Effector memory CD4-positive, alpha-beta T cell (primary cell): ENCODE results near the gene ASTN2.

Experiments
- DNase-seq, 3 donors: peaks; one replicate each; pipeline ENCODE4 v3.0.0-alpha.2; 2020
- H3K27ac ChIP-seq: 2 replicates; pipeline ENCODE4 v1.7.0; 2013; ENCODE audit warnings: mild to moderate bottlenecking, low read length, moderate library complexity; ENCODE audit not compliant: insufficient read depth, poor library complexity, severe bottlenecking
- H3K27me3 ChIP-seq: replicated peaks from 2 replicates; pipeline ENCODE4 v1.7.0; 2013; ENCODE audit warnings: mild to moderate bottlenecking, low read length; ENCODE audit not compliant: insufficient read depth, control insufficient read depth, poor library complexity, severe bottlenecking
- H3K36me3 ChIP-seq: 2 replicates; pipeline ENCODE4 v1.7.0; 2013; ENCODE audit warnings: mild to moderate bottlenecking, low read length, moderate library complexity; ENCODE audit not compliant: control insufficient read depth, insufficient read depth
- H3K4me1 ChIP-seq: 2 replicates; pipeline ENCODE4 v1.7.0; 2013; ENCODE audit warnings: low read length, mild to moderate bottlenecking; ENCODE audit not compliant: control insufficient read depth, insufficient read depth, poor library complexity, severe bottlenecking
- H3K4me3 ChIP-seq: 2 replicates; pipeline ENCODE4 v1.7.0; 2013; ENCODE audit warnings: low read length, low read depth, mild to moderate bottlenecking; ENCODE audit not compliant: insufficient read depth, poor library complexity, severe bottlenecking
- H3K9me3 ChIP-seq: 2 replicates; pipeline ENCODE4 v1.7.0; 2013; ENCODE audit warnings: mild to moderate bottlenecking, low read length, moderate library complexity; ENCODE audit not compliant: control insufficient read depth

The ASTN2 gene

DNA sequence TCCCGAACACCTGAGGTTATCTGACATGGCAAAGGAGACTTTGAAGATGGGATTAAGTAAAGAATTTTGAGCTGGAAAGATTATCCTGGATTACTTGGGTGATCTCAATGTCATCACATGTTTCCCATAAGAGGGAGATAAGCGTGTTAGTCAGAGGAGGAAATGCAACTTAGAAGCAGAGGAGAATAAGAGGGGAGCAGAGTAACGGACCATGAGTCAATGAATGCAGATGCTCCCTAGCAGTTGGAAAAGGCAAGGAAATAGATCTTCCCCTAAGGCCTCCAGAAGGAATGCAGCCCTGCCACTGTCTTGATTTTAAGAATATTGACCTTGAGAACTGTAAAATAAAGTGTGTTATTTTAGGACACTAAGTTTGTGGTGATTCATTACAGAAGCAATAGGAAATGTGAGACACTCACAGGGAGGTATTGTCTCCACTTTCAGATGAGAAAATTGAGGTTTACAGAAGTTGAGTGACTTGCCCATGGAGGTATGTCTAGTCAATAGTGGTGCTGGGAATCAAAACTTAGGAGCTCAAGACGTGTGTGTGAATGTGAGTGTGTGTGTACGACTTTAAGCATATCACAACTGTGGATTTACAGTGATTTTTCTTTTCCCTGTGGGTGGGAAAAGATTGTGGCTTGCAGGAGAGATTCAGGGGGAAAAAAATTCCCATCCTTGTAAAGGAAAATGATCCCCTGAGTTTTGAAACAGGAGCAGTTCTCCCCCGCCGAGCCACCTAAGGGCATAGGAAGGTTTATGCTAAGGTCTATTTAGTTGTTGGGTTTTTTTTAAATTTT, 602.4 kb downstream of the ASTN2 start:
- no peak for DNase-seq
- Histone ChIP-seq H3K27me3 (no peaks in the 10 kb centered on the region), H3K36me3 (no peaks in the 10 kb centered on the region), H3K9me3 (no peaks in the 10 kb centered on the region), H3K27ac (no peak overlapping the region), H3K4me1 (no peaks in the 10 kb centered on the region), H3K4me3 (no peak overlapping the region)

DNA sequence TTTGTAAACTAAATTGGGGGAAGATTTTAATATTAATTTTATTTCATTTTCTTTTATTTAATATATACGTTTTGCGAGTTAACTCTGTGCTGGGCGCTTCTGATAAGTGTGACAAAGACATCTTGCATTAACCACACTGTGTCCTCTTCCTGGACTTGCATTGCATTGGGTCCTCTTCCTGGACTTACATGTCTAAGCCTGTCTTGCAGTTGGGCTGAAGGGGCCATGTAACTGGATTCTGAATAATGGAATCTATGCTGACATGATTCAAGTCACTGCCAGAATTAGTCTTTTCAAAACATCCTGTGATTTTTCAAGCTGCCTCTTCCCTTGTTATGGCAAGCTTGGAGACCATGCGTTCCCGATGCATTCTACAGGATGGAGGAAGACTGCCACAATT, 605.2 kb downstream of the ASTN2 start:
- H3K36me3 ChIP-seq: no peaks in the 10 kb centered on the region
- no peak for DNase-seq
- H3K27ac ChIP-seq: no peak overlapping the region
- no peak overlapping the region for H3K4me3 ChIP-seq
- H3K9me3 ChIP-seq: no peaks in the 10 kb centered on the region
- H3K4me1 ChIP-seq: no peaks in the 10 kb centered on the region
- H3K27me3 ChIP-seq: no peaks in the 10 kb centered on the region

DNA sequence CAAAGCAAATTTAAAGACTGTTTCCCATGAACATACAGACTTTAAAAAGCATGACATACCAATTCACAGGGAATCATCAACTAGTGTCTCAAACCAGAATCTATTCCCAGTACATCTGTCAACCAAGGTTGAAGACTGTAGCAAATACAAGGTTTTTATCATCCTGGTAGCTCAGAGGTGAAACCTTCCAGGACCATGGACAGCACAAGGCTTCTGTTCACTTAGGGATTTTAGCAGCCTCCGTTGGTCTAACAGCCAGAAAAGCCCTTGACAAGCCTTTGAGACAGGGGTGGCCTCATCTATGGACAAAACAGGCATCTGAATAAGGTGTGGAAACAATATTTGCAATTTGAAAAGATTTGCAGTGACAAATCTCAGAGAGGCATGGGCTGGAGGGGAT, 608.8 kb downstream of the ASTN2 start:
- no peaks in the 10 kb centered on the region for H3K4me1 ChIP-seq
- no peaks in the 10 kb centered on the region for H3K27me3 ChIP-seq
- no peak overlapping the region for H3K4me3 ChIP-seq
- DNase-seq: no peak
- H3K27ac ChIP-seq: no peak overlapping the region
- no peaks in the 10 kb centered on the region for H3K9me3 ChIP-seq
- H3K36me3 ChIP-seq: no peaks in the 10 kb centered on the region

DNA sequence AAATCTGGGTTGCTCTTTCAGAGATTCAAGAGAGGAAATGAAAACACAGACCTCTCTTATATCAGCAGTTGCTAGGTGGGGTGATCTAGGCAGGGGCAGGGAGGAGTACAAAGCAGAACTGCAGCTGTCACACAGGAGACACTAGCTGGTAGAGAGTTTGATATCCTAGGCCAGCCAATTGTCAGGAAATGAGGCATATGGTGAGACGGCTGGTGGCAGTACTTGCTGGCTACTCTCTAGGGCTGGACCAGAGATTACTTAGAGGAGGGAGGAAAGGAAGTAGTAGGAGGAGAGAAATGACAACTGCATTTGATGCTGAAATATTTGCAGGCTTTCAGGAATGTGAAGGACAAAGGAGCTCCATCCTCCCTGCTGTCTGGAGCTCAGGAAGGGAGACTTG, 614.0 kb downstream of the ASTN2 start:
- no peaks in the 10 kb centered on the region for H3K4me1 ChIP-seq
- no peak overlapping the region for H3K27ac ChIP-seq
- H3K4me3 ChIP-seq: no peak overlapping the region
- no peaks in the 10 kb centered on the region for H3K36me3 ChIP-seq
- H3K27me3 ChIP-seq: no peaks in the 10 kb centered on the region
- DNase-seq: no peak
- no peaks in the 10 kb centered on the region for H3K9me3 ChIP-seq

DNA sequence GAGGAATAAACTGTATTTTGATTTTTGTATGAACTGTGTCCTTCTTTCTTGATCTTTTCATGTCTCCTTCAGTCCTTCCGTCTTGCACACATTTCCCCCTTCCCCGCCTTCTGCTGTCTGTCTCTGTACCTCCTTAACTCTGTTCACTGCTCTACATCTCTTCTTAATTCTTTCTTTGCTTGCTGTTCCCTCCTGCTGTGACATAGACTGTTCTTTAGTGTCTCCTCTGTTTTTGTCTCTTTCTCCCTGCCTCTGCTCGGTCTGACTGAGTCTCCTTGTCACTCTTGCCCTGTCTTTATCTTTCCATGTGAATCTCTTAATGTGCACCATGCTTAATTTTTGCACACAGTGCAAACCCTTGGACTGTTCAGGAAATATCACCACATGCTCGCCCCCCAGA, 614.8 kb downstream of the ASTN2 start:
- Histone ChIP-seq H3K36me3 (no peaks in the 10 kb centered on the region), H3K27me3 (no peaks in the 10 kb centered on the region), H3K9me3 (no peaks in the 10 kb centered on the region), H3K4me3 (no peak overlapping the region), H3K4me1 (no peaks in the 10 kb centered on the region), H3K27ac (no peak overlapping the region)
- DNase-seq: no peak

DNA sequence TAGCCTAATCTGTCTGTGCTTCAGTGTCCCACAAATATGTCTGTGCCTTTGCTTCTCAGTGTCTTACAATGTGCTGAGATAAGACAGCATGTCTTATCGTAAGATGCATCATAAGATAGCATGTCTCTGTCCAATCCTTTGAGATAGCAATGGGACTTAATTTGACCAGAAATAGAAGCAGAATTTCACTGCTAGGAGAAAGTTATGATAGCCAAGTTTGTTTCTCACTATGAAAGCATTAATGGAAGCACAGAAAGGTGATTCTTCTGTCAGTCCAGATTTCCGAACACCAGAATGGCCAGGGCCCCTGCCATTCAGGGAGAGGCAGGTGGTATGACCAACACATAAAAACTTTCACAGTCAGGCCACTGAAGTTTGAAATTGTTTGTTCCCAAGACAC, 616.3 kb downstream of the ASTN2 start:
- DNase-seq: no peak
- Histone ChIP-seq H3K4me1 (no peaks in the 10 kb centered on the region), H3K27ac (no peak overlapping the region), H3K36me3 (no peaks in the 10 kb centered on the region), H3K4me3 (no peak overlapping the region), H3K9me3 (no peaks in the 10 kb centered on the region), H3K27me3 (no peaks in the 10 kb centered on the region)

DNA sequence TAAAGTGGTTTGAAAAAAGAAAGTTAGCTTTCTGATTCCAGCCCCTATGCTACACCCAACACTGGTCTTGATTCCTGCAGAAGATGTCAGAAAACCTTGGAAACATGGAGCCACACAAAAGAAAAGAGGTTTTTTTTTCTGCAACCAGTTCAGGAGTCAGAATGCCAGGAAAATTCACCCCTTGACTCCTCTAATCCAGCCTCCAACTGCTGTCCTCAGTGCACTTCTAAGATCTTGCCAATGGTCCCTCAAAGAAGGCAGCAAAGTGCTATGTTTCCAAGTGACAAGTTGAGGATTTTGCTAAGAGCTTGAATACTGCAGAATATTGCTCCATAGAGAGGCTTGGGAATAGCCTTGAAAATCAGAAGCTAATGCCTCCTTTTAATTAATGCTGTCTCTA, 617.6 kb downstream of the ASTN2 start:
- no peaks in the 10 kb centered on the region for H3K27me3 ChIP-seq
- no peak for DNase-seq
- no peaks in the 10 kb centered on the region for H3K36me3 ChIP-seq
- no peak overlapping the region for H3K4me3 ChIP-seq
- no peaks in the 10 kb centered on the region for H3K9me3 ChIP-seq
- no peak overlapping the region for H3K27ac ChIP-seq
- no peaks in the 10 kb centered on the region for H3K4me1 ChIP-seq

DNA sequence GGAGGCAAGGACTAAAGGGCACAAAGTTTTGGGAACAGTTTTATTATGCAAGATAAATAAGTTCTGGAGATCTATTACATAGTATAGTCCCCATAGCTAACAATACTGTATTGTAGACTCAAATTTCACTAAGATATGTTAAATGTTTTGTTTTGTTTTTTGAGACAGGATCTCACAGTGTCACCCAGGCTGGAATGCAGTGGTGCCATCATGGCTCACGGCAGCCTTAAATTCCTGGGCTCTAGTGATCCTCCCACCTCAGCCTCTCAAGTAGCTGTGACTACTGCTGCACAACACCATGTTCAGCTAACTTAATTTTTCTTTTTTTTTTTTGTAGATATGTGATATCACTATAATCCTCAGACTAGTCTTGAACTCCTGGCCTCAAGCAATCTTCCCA, 618.2 kb downstream of the ASTN2 start:
- Histone ChIP-seq H3K4me3 (no peak overlapping the region), H3K36me3 (no peaks in the 10 kb centered on the region), H3K27ac (no peak overlapping the region), H3K4me1 (no peaks in the 10 kb centered on the region), H3K27me3 (no peaks in the 10 kb centered on the region), H3K9me3 (no peaks in the 10 kb centered on the region)
- DNase-seq: no peak

DNA sequence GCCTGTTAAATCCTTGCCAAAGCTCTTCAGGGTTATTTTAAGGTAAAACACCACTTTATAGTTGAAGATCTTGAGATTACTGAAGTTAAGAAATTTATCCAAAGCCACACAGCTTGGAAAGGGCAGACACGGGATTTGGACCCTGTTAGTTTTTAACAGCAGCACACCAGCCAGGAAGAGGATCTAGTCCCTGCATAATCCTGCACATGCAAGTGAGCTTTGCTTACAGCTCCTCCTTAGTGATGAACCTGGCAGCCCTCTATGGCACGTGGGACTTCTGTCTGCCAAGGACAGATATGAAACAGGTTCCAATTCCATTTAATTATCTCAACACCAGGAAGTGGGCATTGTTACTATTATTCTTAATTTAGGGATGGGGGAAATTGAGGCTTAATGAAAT, 619.0 kb downstream of the ASTN2 start:
- no peaks in the 10 kb centered on the region for H3K36me3 ChIP-seq
- no peak overlapping the region for H3K27ac ChIP-seq
- no peaks in the 10 kb centered on the region for H3K9me3 ChIP-seq
- H3K27me3 ChIP-seq: no peaks in the 10 kb centered on the region
- H3K4me3 ChIP-seq: no peak overlapping the region
- no peak for DNase-seq
- no peaks in the 10 kb centered on the region for H3K4me1 ChIP-seq

DNA sequence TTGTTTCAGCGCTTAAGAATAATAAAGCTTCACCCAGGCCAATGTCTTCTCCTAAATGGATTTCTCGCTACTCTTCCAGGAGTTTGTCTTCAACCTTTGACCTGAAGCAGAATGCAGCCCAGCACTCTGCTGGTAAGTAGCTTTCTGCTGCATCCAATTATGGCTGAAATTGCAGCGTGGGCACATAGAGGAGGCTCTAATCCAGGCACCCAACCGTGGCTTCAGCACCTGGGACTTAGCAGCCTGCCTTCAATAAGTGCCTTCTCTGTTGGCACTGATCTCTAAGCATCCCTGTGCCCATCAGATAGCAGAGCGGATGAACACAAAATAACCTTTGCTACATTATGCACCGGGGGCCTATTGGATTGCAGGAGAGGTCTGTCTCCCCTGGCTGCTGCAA, 622.6 kb downstream of the ASTN2 start:
- Histone ChIP-seq H3K4me3 (no peak overlapping the region), H3K27ac (no peak overlapping the region), H3K9me3 (no peaks in the 10 kb centered on the region), H3K4me1 (no peaks in the 10 kb centered on the region), H3K36me3 (no peaks in the 10 kb centered on the region), H3K27me3 (no peaks in the 10 kb centered on the region)
- no peak for DNase-seq
